ENCODE results near the gene CHPF. TPM values are rescaled to one million over a fixed set of nuclear protein-coding genes. Genes with fewer than 3 reads are reported as not detected.
A peak's percentile ranks its signal among the peaks of the same experiment; 100 is the strongest.

CHPF gene
- total RNA-seq, 1 experiment from 2014 or later = 78.2 TPM

DNA sequence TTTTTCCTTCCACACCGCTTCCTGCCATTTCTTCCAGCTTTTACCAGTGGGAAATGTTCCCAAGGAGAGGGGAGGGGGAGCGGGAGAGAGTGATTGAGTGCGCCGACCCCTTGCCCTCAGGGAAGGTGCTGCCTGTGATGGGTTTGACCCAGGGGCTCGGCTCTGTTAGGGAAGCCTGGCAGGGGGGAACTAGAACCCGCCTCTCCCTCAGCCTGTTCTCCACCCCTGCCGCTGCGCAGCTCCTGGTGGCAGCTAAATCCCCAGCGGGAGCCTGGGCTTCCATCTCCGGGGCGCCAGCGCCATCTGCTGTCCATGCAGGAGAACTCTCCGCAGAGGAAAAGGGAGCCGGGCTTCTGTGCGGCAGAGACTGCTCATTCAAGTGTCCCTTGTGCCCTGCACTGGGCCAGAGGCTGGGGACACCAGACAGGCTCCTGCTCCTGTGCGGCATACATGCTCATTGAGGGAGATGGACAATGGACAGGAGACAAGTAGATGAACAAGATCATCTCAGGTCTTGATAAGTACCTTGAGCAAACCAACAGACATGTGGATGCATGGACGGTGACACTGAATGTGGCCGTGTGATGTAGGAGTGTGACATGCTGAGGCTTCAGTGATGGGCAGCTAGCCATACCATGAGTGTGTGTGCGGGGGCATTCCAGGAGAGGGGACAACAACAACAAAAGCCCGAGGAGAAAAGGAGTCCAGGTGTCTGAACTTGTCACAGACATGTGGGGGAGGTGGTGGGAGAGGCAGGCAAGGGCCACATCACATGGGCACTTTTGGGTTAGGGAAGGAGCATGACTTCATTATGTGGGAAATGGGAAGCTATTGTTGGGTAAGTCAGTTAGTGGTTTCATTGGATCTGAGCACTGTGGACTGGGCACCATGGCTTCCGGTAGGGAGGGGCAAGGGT, 13.3 kb downstream of the CHPF start:
- Histone ChIP-seq H2AFZ (no peak overlapping the region), H3K36me3 (ENCODE audit: low read depth) (no peaks in the 10 kb centered on the region), H3K27ac (no peak overlapping the region), H3K9me3 (ENCODE audit: insufficient read depth, low read depth) (no peaks in the 10 kb centered on the region), H3K4me3 (no peak overlapping the region), H3K27me3 (ENCODE audit: insufficient read depth, low read depth) (peaks cover 33% of the 10 kb centered on the region), H3K9me2 (ENCODE audit: insufficient read depth) (no peaks in the 10 kb centered on the region), H3K4me2 (peak overlapping the region; percentile 52), H4K20me1 (ENCODE audit: insufficient read depth) (no peaks in the 10 kb centered on the region), H3K4me1 (replicated peaks; ENCODE audit: insufficient read depth) (no peaks in the 10 kb centered on the region), H3K79me2 (ENCODE audit: low read depth) (no peaks in the 10 kb centered on the region), H3F3A (ENCODE audit: insufficient read depth, low read depth) (no peaks in the 10 kb centered on the region; the same call in 1 of the 2 replicates)
- ChIA-PET CTCF (interaction anchor here (0.6 to 3.2 kb wide), 16 partner anchors 31 to 411 kb away, joined by 3 to 19 read pairs (median 6); partner anchors contain the start of genes DNPEP, GMPPA and NHEJ1), POLR2A (ENCODE audit: unreplicated experiment) (interaction anchor here (0.7 to 1.0 kb wide), 2 partner anchors 127 to 142 kb away, joined by 3 to 10 read pairs; no protein-coding TSS in a partner anchor)
- TF ChIP-seq EZH2 (IDR thresholded peaks at IDR 0.05; ENCODE audit: low read depth) (no peak), CTCF (conservative IDR thresholded peaks at IDR 0.05) (peak; percentile 95)
- peak; percentile 54 to 84 for DNase-seq
- intact Hi-C loops (cut with micrococcal nuclease; ENCODE audit: unreplicated experiment) = loop anchor here (1.0 to 5.0 kb wide), 7 partner anchors 54 to 518 kb away; partner anchors contain the start of gene NHEJ1
- BruUV-seq (replicated peaks) = no TSS peak

GRCh38 chr2:219527472-219527871, 16.1 kb downstream of the CHPF start:
- intact Hi-C loops (cut with micrococcal nuclease; ENCODE audit: unreplicated experiment) = no loop called here

More at GRCh38 chr2:219527472-219527871, 16.1 kb downstream of the CHPF start:
- no peaks in the 10 kb centered on the region for H3K9me3 ChIP-seq (ENCODE audit: insufficient read depth, low read depth)
- no peak overlapping the region for H3K4me3 ChIP-seq
- H3K36me3 ChIP-seq (ENCODE audit: low read depth) = no peaks in the 10 kb centered on the region
- no peaks in the 10 kb centered on the region for H4K20me1 ChIP-seq (ENCODE audit: insufficient read depth)
- H2AFZ ChIP-seq = no peak overlapping the region
- no peaks in the 10 kb centered on the region for H3K9me2 ChIP-seq (ENCODE audit: insufficient read depth)
- CTCF ChIA-PET = interaction anchor here (0.8 to 1.4 kb wide), 2 partner anchors 18 to 123 kb away, joined by 4 read pairs; no protein-coding TSS in a partner anchor
- no peaks in the 10 kb centered on the region for H3K79me2 ChIP-seq (ENCODE audit: low read depth)
- DNase-seq = no peak
- TF ChIP-seq CTCF (conservative IDR thresholded peaks at IDR 0.05) (no peak), EZH2 (IDR thresholded peaks at IDR 0.05; ENCODE audit: low read depth) (no peak)
- no TSS peak for BruUV-seq (replicated peaks)
- no peak overlapping the region for H3K4me2 ChIP-seq
- POLR2A ChIA-PET (ENCODE audit: unreplicated experiment) = interaction anchor here (0.6 kb wide), 2 partner anchors 85 to 139 kb away, joined by 3 to 5 read pairs; no protein-coding TSS in a partner anchor
- H3K27ac ChIP-seq = no peak overlapping the region
- peaks cover 5% of the 10 kb centered on the region; the same call in 1 of the 2 replicates for H3K4me1 ChIP-seq (replicated peaks; ENCODE audit: insufficient read depth)
- no peaks in the 10 kb centered on the region for H3F3A ChIP-seq (ENCODE audit: insufficient read depth, low read depth)
- peaks cover 36% of the 10 kb centered on the region for H3K27me3 ChIP-seq (ENCODE audit: insufficient read depth, low read depth)
